Mononuclear cell (primary cell): ENCODE data around the gene MAPKAP1. TPM values are rescaled to one million over a fixed set of nuclear protein-coding genes. Genes with fewer than 3 reads are reported as not detected.

Experiments
- H3K27me3 ChIP-seq: 2 replicates; pipeline ENCODE4 v1.6.0; 2011; ENCODE audit warnings: low read length, control low read depth; ENCODE audit not compliant: insufficient read depth
- H3K4me1 ChIP-seq: 2 replicates; pipeline ENCODE4 v1.5.1; 2011; ENCODE audit warnings: mild to moderate bottlenecking, low read length, control low read depth; ENCODE audit not compliant: insufficient read depth
- H3K4me3 ChIP-seq: 2 replicates; pipeline ENCODE4 v1.5.1; 2011; ENCODE audit warnings: mild to moderate bottlenecking, low read length, moderate library complexity
- H3K9me3 ChIP-seq: 2 replicates; pipeline ENCODE4 v1.5.1; 2011; ENCODE audit warnings: low read depth, mild to moderate bottlenecking, control low read depth, low read length
- total RNA-seq: library from RNA; depleted of rRNA; stranded (reverse); fragments of >200 nt; gene quantifications from one replicate; pipeline ENCODE4 v1.2.3, GENCODE V29; 2012

MAPKAP1 gene
- total RNA-seq, 1 donor: 41.0 TPM

GRCh38 chr9:125649315-125649714 lies 57.7 kb downstream of the MAPKAP1 start:
- Histone ChIP-seq H3K9me3 (no peaks in the 10 kb centered on the region), H3K4me1 (peaks cover 77% of the 10 kb centered on the region), H3K4me3 (no peak overlapping the region), H3K27me3 (no peaks in the 10 kb centered on the region)

- no peaks in the 10 kb centered on the region for H3K27me3 ChIP-seq
- no peaks in the 10 kb centered on the region for H3K9me3 ChIP-seq
- H3K4me1 ChIP-seq: peaks cover 77% of the 10 kb centered on the region
- no peak overlapping the region for H3K4me3 ChIP-seq
Measured at GRCh38 chr9:125648294-125648693, 58.7 kb downstream of the MAPKAP1 start.

- Histone ChIP-seq H3K9me3 (no peaks in the 10 kb centered on the region), H3K4me3 (peak overlapping the region; percentile 15), H3K4me1 (peaks cover 66% of the 10 kb centered on the region), H3K27me3 (no peaks in the 10 kb centered on the region)
Measured at GRCh38 chr9:125646621-125647100, 60.3 kb downstream of the MAPKAP1 start.

- H3K4me3 ChIP-seq: no peak overlapping the region
- no peaks in the 10 kb centered on the region for H3K27me3 ChIP-seq
- peaks cover 61% of the 10 kb centered on the region for H3K4me1 ChIP-seq
- H3K9me3 ChIP-seq: no peaks in the 10 kb centered on the region
Measured at GRCh38 chr9:125646217-125646616, 60.8 kb downstream of the MAPKAP1 start.

GRCh38 chr9:125644819-125645507 lies 62.0 kb downstream of the MAPKAP1 start:
- H3K27me3 ChIP-seq: no peaks in the 10 kb centered on the region
- no peaks in the 10 kb centered on the region for H3K9me3 ChIP-seq
- H3K4me3 ChIP-seq: no peak overlapping the region
- peaks cover 49% of the 10 kb centered on the region for H3K4me1 ChIP-seq

- Histone ChIP-seq H3K4me3 (no peak overlapping the region), H3K9me3 (no peaks in the 10 kb centered on the region), H3K4me1 (peaks cover 28% of the 10 kb centered on the region), H3K27me3 (no peaks in the 10 kb centered on the region)
Measured at GRCh38 chr9:125642311-125642710, 64.7 kb downstream of the MAPKAP1 start.

GRCh38 chr9:125639057-125639456 lies 68.0 kb downstream of the MAPKAP1 start:
- Histone ChIP-seq H3K27me3 (no peaks in the 10 kb centered on the region), H3K4me1 (peaks cover 34% of the 10 kb centered on the region), H3K4me3 (no peak overlapping the region), H3K9me3 (no peaks in the 10 kb centered on the region)

- Histone ChIP-seq H3K4me1 (peaks cover 41% of the 10 kb centered on the region), H3K27me3 (no peaks in the 10 kb centered on the region), H3K4me3 (no peak overlapping the region), H3K9me3 (no peaks in the 10 kb centered on the region)
Measured at GRCh38 chr9:125638239-125639045, 68.6 kb downstream of the MAPKAP1 start.

- Histone ChIP-seq H3K4me1 (peaks cover 53% of the 10 kb centered on the region), H3K9me3 (no peaks in the 10 kb centered on the region), H3K4me3 (no peak overlapping the region), H3K27me3 (no peaks in the 10 kb centered on the region)
Measured at GRCh38 chr9:125637241-125637640, 69.8 kb downstream of the MAPKAP1 start.

- Histone ChIP-seq H3K4me3 (no peak overlapping the region), H3K27me3 (no peaks in the 10 kb centered on the region), H3K4me1 (peaks cover 66% of the 10 kb centered on the region), H3K9me3 (no peaks in the 10 kb centered on the region)
Measured at GRCh38 chr9:125635888-125636287, 71.1 kb downstream of the MAPKAP1 start.

GRCh38 chr9:125634040-125634717 lies 72.8 kb downstream of the MAPKAP1 start:
- H3K4me1 ChIP-seq: peaks cover 83% of the 10 kb centered on the region
- no peak overlapping the region for H3K4me3 ChIP-seq
- H3K27me3 ChIP-seq: no peaks in the 10 kb centered on the region
- H3K9me3 ChIP-seq: no peaks in the 10 kb centered on the region

GRCh38 chr9:125633116-125633745 lies 73.8 kb downstream of the MAPKAP1 start:
- no peak overlapping the region for H3K4me3 ChIP-seq
- peaks cover 92% of the 10 kb centered on the region for H3K4me1 ChIP-seq
- H3K27me3 ChIP-seq: no peaks in the 10 kb centered on the region
- H3K9me3 ChIP-seq: no peaks in the 10 kb centered on the region

- peaks cover 90% of the 10 kb centered on the region for H3K4me1 ChIP-seq
- H3K9me3 ChIP-seq: no peaks in the 10 kb centered on the region
- H3K4me3 ChIP-seq: no peak overlapping the region
- H3K27me3 ChIP-seq: no peaks in the 10 kb centered on the region
Measured at GRCh38 chr9:125632321-125633115, 74.5 kb downstream of the MAPKAP1 start.

GRCh38 chr9:125631391-125632085 lies 75.5 kb downstream of the MAPKAP1 start:
- no peaks in the 10 kb centered on the region for H3K27me3 ChIP-seq
- H3K4me3 ChIP-seq: no peak overlapping the region
- H3K9me3 ChIP-seq: no peaks in the 10 kb centered on the region
- H3K4me1 ChIP-seq: peaks cover 81% of the 10 kb centered on the region
